Inflammatory macrophage (primary cell): ENCODE measurements around the gene UPF2.
"Not testable (repeated sequence)": the region's sequence is repeated elsewhere in the genome, so short reads cannot be mapped to it uniquely, and the experiment has no call there.

Experiments used
- DNase-seq, 2 donors: peaks; one replicate each; pipeline ENCODE4 v3.0.0-alpha.2; 2020 to 2022

The UPF2 gene

GRCh38 chr10:12036073-12036655 lies 6.4 kb downstream of the UPF2 start:
- no peak for DNase-seq

DNA sequence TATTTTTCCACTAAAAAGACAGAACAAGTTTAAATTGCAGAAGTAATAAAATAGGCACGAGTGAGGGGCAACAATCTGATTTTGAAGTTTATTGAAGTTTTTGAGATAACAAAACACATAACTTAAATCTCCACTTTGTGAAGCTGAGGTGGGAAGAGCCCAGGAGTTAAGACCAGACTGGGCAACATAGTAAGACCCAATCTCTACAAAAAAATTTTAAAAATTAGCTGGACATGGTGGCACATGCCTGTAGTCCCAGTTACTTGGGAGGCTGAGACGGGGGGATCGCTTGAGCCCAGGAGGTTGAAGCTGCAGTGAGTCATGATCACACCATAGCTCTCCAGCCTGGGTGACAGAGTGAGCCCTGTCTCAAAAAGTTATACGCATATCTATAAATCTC lies 11.2 kb downstream of the UPF2 start:
- DNase-seq = no peak

- no peak for DNase-seq
Measured at GRCh38 chr10:12027539-12027938, 15.1 kb downstream of the UPF2 start.

GRCh38 chr10:12025591-12025990 lies 17.0 kb downstream of the UPF2 start:
- no peak for DNase-seq

DNA sequence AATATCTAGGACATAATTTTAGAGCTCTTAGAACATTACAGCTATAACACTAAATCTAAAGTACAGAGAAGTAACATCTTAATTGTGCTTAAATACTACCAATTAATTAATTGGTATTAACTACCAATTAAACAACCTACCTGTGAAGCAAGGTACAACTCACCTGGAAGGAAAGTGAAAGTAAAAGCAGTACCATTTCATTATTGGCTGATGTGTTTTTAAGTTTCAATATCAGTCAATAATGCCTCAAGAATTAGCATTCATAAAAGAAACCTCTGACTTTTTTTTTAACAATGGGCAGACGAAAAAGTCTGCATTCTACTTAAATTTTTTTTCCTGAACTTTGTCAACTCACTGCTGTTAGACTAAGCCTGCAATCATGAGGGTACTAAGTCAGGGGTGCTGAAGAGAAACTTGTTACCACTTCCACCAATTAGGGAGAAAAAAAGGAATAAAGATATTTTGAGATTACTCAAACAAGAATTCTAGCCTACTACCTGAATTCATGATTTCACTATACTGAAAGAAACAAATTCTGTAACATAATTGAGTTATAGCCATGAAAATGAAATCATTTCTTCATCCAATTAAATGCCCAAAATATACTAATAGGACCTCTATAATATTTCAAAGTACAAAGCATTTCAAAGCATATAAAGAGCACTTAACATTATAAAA lies 19.9 kb downstream of the UPF2 start:
- DNase-seq = no peak

- DNase-seq = no peak
Measured at GRCh38 chr10:12020574-12020973, 22.0 kb downstream of the UPF2 start.

DNA sequence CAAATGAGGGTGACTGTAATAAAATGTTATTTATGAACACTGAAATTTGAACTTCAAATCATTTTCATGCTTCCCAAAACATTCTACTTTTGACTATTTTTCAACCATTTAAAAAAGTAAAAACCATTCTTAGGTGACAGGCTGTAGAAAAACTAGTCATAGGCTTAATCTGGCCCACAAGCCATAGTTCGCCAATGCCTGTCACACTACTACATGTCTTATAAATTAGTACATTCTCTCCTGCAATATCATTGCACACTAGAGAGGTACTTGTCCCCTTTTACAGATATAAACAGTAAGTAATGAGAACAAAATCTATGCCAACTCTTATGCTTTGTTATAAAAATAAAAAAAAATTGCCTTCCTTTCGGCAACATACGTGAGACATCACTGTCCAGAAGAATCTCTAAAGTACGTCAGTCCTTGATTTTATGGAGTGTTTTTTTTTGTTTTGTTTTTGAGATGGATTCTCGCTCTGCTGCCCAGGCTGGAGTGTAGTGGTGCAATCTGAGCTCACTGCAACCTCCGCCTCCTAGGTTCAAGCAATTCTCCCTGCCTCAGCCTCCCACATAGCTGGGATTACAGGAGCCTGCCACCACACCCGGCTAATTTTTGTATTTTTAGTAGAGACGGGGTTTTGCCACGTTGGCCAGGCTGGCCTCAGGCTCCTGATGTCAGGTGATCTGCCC lies 23.2 kb downstream of the UPF2 start:
- DNase-seq = no peak

GRCh38 chr10:12018438-12019282 lies 23.9 kb downstream of the UPF2 start:
- DNase-seq = no peak

GRCh38 chr10:12013926-12014325 lies 28.7 kb downstream of the UPF2 start:
- DNase-seq = no peak

DNA sequence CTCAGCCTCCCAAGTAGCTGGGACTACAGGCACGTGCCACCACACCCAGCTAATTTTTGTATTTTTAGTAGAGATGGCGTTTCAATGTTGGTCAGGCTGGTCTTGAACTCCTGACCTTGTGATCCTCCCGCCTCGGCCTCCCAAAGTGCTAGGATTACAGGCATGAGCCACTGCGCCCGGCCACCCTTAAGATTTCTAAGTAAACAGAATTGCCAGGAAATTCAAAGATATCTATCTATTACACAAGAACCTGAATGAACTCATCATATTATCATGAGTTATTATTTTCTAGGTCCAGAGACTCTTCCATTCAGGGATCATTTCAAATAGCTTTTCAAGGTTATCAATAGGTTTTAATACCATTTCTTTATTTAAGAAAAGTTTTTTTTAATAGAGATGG lies 29.2 kb downstream of the UPF2 start:
- not testable (repeated sequence) for DNase-seq

- no peak for DNase-seq
Measured at GRCh38 chr10:12010353-12010752, 32.3 kb downstream of the UPF2 start.

- DNase-seq = not testable (repeated sequence)
Measured at GRCh38 chr10:12008842-12009241, 33.8 kb downstream of the UPF2 start.

DNA sequence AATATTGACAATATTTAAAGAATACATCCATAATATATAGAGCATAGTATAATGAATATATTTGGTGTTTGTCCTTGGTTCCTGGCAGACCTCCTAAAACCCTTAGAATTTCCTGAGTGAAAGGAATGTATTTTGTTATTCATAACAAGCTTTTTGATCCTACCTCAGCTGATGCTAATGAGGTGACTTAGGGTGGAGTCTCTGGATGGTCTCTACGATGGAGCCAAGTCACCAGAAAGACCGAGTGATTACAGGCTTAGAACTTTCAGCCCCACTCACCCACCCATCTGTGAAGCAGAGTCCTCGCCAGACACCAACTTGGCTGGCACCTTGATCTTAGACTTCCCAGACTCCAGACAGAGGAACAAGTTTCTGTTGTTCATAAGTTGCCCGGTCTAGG lies 35.9 kb downstream of the UPF2 start:
- DNase-seq = no peak

GRCh38 chr10:11993834-11994468 lies 48.7 kb downstream of the UPF2 start:
- DNase-seq = peak in 1 of 2 donors; percentile 22

DNA sequence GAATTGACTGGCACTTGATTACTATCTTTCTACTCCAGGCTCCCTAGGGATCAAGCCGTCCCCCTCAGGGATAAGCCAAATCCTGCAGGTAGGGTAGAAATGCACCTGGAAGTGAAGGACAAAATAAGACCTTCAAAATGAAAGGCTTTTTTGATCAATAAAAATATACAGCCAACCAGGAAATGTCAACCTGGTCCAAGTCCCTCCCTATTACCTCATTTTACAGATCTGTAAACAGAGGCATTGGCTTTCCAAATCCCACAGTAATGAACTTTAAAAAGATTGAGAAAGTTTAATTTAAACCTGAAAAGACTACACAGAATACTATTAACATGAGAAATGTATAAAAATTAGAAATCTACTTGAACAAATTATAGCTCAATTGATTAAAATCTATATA lies 53.7 kb downstream of the UPF2 start:
- no peak for DNase-seq

DNA sequence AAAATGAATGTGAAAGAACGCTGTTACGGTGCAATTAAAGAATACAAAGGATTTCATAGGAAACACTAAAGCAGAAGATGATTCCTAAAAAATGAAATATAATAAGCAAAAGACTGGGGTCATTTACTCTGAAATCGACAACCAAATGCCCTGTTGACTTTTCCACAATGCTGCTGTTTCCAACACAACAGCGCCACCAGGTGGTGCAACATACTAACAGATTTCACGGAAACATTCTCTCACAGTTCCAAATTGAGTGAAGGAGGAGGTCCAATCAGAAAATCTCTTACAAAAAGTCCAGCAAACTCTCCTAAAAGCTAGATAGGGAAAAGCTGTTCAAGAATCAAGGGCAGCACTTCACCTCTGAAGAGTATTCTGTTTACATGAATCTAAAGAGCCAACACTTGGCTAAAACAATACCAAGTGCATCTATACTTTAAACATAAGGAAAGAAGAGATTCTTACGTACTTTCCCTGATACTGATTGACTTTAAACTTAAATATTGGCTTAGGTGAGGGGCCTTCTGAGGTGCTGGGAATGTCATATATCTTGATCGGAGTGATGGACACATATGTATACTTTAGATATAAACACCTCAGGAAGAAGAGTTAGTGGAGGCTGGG lies 55.9 kb downstream of the UPF2 start:
- DNase-seq = peak; percentile 67 to 68

DNA sequence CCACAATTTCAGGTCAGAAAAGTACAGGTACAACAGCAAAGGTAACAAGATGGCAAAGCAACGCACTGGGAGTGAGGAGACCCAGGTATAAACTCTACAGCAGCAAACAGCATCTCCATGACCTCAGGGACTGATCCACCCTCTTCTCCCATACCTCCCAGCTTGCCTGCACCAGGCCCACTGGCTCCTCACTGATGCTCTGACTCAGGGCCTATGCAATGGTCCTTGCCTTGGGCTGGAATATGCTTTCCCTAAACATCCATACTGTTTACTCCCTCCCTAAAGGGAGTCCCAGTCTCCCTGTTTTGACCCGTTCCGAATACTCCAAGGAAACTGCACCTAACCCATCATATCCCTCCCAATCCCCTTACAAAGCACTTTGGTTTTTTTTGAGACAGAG lies 60.4 kb downstream of the UPF2 start:
- no peak for DNase-seq

DNA sequence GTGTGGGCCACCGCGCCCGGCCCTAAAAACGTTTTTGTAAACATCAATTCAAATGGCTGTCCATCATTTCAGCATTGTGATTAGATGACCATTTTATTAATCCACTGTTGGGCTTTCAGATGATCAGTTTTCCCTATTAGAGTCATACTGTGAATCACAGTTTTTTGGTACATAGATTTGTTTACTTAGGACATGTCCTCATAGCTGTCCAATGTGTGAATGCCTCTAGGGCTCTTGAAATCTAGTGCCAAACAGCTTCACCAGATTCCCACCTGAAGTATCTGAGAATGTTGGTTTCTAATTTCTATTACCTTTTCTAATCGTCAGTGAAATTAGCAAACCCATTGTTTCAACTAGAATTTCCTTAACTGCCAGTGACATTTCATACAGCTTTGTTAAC lies 66.8 kb downstream of the UPF2 start:
- no peak for DNase-seq

DNA sequence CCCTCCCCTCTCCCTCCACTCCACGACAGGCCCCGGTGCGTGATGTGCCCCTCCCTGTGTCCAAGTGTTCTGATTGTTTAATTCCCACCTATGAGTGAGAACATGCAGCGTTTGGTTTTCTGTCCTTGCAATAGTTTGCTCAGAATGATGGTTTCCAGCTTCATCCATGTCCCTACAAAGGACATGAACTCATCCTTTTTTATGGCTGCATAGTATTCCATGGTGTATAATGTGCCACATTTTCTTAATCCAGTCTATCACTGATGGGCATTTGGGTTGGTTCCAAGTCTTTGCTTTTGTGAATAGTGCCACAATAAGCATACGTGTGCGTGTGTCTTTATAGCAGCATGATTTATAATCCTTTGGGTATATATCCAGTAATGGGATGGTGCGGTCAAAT lies 70.1 kb downstream of the UPF2 start:
- not testable (repeated sequence) for DNase-seq

- DNase-seq = no peak
Measured at GRCh38 chr10:11962176-11962575, 80.4 kb downstream of the UPF2 start.

DNA sequence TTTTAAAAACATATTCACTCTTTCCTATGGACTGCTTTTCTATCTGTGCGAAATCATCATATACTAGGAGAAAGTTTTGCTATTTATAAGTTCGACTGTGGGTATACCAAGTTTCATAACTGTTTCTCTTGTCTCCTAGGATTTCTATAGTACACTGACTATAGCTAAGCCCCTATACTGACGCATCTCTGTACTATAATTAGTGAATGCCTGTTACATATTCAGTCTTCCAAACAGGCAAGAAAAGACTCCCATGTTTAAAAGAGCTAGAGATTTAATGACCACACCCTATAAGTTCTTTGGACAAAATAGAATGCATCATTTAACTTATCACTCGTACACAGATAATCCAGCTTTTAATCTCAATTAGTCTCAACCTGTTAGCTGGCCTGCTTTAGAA lies 80.8 kb downstream of the UPF2 start:
- no peak for DNase-seq

DNA sequence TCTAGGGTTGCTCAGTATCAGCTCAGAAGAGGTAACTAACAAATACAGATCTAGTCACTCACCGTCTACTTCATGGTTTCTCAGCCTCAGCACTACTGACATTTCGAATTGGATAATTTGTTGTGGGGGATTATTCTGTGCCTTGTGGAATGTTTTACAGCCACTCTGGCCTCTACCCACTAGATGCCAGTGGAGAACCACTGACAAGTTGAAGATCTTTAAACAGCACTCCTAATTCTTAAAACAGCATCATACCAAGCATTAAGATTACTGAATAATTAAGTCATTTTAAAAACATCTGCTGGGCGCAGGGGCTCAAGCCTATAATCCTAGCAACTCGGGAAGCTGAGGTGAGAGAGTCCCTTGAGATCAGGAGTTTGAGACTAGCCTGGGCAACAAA lies 82.6 kb downstream of the UPF2 start:
- no peak for DNase-seq
